Measurements from ENCODE around the gene PILRB. TPM values are rescaled to one million over a fixed set of nuclear protein-coding genes. Genes with fewer than 3 reads are reported as not detected.
A peak's percentile ranks its signal among the peaks of the same experiment; 100 is the strongest.

PILRB gene
- polyA plus RNA-seq, 3 donors = 1.7 to 62.6 (median 2.2) TPM

DNA sequence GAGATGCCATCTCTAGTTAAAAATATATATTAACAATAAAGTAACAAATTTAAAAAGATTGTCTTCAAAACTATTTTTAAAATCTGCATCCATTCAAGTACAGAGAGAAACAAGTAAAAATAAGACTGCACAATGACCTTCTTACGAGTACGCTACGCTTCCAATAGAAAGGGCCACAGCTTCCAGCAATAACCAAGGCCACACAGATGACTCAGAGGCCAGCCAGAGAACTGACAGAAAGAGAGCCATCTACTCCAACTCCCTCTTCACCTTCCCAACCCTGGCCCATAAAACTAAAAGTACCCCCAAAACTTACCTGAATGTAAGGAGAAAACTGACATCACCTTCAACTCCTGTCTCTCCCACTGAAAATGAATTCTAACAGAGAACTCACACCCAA, 42.1 kb downstream of the PILRB start:
- peaks cover 62% of the 10 kb centered on the region for H3K4me1 Mint-ChIP-seq
- Histone ChIP-seq H3K36me3 (replicated peaks in 1 of 2; ENCODE audit: control insufficient read depth in 1 of 2, insufficient read depth in 2 of 2, low read length in 2 of 2) (peaks cover 58 to 78% of the 10 kb centered on the region in 2 donors), H3K4me3 (replicated peaks in 1 of 3; ENCODE audit: low read depth in 2 of 3, low read length in 3 of 3) (no peak overlapping the region), H3K4me1 (ENCODE audit: control insufficient read depth in 1 of 2, insufficient read depth in 2 of 2, low read length in 2 of 2) (peaks cover 36 to 51% of the 10 kb centered on the region in 2 donors), H3K9ac (ENCODE audit: insufficient read depth, low read length, poor library complexity, severe bottlenecking) (no peak overlapping the region), H3K79me2 (ENCODE audit: insufficient read depth, low read length) (peaks cover 17% of the 10 kb centered on the region), H3K27ac (ENCODE audit: low read depth in 1 of 2, low read length in 2 of 2) (no peak overlapping the region), H3K4me2 (replicated peaks; ENCODE audit: extremely low read depth, low read length, poor library complexity, severe bottlenecking) (no peak overlapping the region), H3K9me3 (replicated peaks in 1 of 2; ENCODE audit: control insufficient read depth in 1 of 2, insufficient read depth in 1 of 2, low read length in 2 of 2) (no peaks in the 10 kb centered on the region), H3K27me3 (ENCODE audit: control insufficient read depth in 2 of 2, insufficient read depth in 2 of 2, low read length in 2 of 2) (no peaks in the 10 kb centered on the region), H4K20me1 (ENCODE audit: insufficient read depth, low read length) (peaks cover 40% of the 10 kb centered on the region), H2AFZ (ENCODE audit: insufficient read depth, low read depth, low read length, poor library complexity, severe bottlenecking) (no peak overlapping the region)
- H3K27ac Mint-ChIP-seq = no peak overlapping the region
- WGBS (ENCODE audit: insufficient coverage) = 100% methylated on average over 3 of the region's 3 CpGs
- H3K4me3 Mint-ChIP-seq = no peak overlapping the region
- TF ChIP-seq, protein P1, sequence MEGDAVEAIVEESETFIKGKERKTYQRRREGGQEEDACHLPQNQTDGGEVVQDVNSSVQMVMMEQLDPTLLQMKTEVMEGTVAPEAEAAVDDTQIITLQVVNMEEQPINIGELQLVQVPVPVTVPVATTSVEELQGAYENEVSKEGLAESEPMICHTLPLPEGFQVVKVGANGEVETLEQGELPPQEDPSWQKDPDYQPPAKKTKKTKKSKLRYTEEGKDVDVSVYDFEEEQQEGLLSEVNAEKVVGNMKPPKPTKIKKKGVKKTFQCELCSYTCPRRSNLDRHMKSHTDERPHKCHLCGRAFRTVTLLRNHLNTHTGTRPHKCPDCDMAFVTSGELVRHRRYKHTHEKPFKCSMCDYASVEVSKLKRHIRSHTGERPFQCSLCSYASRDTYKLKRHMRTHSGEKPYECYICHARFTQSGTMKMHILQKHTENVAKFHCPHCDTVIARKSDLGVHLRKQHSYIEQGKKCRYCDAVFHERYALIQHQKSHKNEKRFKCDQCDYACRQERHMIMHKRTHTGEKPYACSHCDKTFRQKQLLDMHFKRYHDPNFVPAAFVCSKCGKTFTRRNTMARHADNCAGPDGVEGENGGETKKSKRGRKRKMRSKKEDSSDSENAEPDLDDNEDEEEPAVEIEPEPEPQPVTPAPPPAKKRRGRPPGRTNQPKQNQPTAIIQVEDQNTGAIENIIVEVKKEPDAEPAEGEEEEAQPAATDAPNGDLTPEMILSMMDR (IDR thresholded peaks at IDR 0.05) = no peak
- no peak for DNase-seq
- H3K27me3 Mint-ChIP-seq (ENCODE audit: low read depth in 3 of 3) = peaks cover 0 to 2% (median 2%) of the 10 kb centered on the region in 3 donors
- peaks cover 0 to 3% (median 0%) of the 10 kb centered on the region in 7 donors for H3K9me3 Mint-ChIP-seq
- intact Hi-C loops (cut with micrococcal nuclease) = loop anchor here in 1 of 2 donors (5.0 kb wide), 1 partner anchor 53 kb away; no protein-coding TSS in a partner anchor
- peaks cover 70 to 78% of the 10 kb centered on the region in 2 donors for H3K36me3 Mint-ChIP-seq

DNA sequence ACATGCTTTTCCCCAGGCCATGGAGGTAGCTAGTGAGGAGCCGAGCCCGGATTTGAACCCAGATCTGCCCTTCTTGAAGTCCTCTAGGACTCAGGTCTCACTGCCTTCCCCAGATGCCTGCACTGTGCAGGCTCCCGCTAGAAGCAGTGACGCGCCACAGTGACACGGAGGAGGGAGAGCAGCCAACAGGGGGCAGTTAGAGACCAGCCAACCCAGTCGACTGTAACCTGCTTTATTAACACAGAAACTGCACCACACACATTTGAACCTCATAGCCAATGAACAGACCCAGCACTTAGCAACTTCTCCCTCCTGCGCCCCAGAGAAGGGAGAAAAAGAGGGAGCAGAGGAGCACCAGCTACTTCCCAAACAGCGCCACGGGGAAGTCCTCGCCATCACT, 42.7 kb downstream of the PILRB start:
- Histone ChIP-seq H3K4me3 (replicated peaks in 1 of 3; ENCODE audit: low read depth in 2 of 3, low read length in 3 of 3) (no peak overlapping the region), H3K4me1 (ENCODE audit: control insufficient read depth in 1 of 2, insufficient read depth in 2 of 2, low read length in 2 of 2) (peaks cover 30 to 45% of the 10 kb centered on the region in 2 donors), H3K79me2 (ENCODE audit: insufficient read depth, low read length) (peaks cover 11% of the 10 kb centered on the region), H3K4me2 (replicated peaks; ENCODE audit: extremely low read depth, low read length, poor library complexity, severe bottlenecking) (no peak overlapping the region), H4K20me1 (ENCODE audit: insufficient read depth, low read length) (peaks cover 43% of the 10 kb centered on the region), H3K36me3 (replicated peaks in 1 of 2; ENCODE audit: control insufficient read depth in 1 of 2, insufficient read depth in 2 of 2, low read length in 2 of 2) (peaks cover 54 to 78% of the 10 kb centered on the region in 2 donors), H3K27ac (ENCODE audit: low read depth in 1 of 2, low read length in 2 of 2) (no peak overlapping the region), H3K9ac (ENCODE audit: insufficient read depth, low read length, poor library complexity, severe bottlenecking) (no peak overlapping the region), H2AFZ (ENCODE audit: insufficient read depth, low read depth, low read length, poor library complexity, severe bottlenecking) (no peak overlapping the region), H3K27me3 (ENCODE audit: control insufficient read depth in 2 of 2, insufficient read depth in 2 of 2, low read length in 2 of 2) (no peaks in the 10 kb centered on the region), H3K9me3 (replicated peaks in 1 of 2; ENCODE audit: control insufficient read depth in 1 of 2, insufficient read depth in 1 of 2, low read length in 2 of 2) (no peaks in the 10 kb centered on the region)
- Mint-ChIP-seq H3K4me1 (peaks cover 56% of the 10 kb centered on the region), H3K9me3 (peaks cover 0 to 3% (median 0%) of the 10 kb centered on the region in 7 donors), H3K4me3 (no peak overlapping the region), H3K27me3 (ENCODE audit: low read depth in 3 of 3) (peaks cover 0 to 2% (median 2%) of the 10 kb centered on the region in 3 donors), H3K36me3 (peaks cover 71 to 78% of the 10 kb centered on the region in 2 donors), H3K27ac (peak overlapping the region in 2 of 7 donors; percentile 34 to 42)
- DNase-seq = no peak
- intact Hi-C loops (cut with micrococcal nuclease) = loop anchor here in 1 of 2 donors (5.0 kb wide), 1 partner anchor 53 kb away; no protein-coding TSS in a partner anchor
- 95% methylated on average over 4 of the region's 11 CpGs for WGBS (ENCODE audit: insufficient coverage)
- TF ChIP-seq, protein P1 (IDR thresholded peaks at IDR 0.05) = no peak
